HG03354 (cell line): ENCODE results near the gene LIX1L.

ENCODE experiments used
- ATAC-seq: cut with Tn5 transposase; IDR thresholded peaks from one replicate; pipeline ENCODE4 v1.9.1; 2021; ENCODE audit warnings: mild to moderate bottlenecking; ENCODE audit not compliant: unreplicated experiment, poor library complexity, severe bottlenecking

Gene LIX1L

DNA sequence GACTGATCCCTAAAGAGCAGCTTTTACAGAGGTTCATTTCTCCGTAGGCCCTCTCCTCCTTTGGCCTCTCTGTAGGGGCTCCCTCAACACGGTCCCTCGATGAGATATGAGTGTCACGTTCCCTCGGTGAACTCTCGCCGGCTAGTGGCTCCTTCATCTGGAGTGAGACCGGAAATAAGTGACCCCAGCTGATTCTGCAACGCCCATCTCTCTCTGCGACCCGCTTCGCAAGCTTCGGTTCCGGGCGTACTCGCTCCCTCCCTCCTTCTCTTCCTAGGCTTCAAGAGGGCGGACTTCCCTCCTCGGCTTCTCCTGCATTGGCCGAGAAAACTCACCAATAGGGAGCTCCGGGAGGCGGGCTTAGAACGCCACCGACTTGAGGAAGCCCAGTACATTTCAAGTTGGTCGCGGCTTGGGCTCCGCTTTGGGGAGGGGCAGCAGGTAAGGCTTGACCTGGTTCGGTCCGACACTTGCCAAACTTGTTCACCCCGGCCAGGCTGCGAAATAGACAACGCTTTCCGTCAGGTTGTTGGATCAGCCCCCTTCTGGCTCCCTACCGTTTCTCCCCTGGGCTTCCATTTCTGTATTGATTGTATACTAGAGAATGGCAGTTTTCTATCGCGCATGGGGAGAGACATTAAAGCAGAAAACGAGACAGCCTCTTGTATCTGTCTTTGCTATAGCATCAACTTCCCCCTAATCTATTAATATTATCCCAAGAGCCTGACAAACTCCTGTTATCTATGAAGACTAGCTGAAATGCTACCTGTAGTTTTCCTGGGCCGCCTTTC lies 6.7 kb upstream of the LIX1L start, which contains the start of the genes ANKRD34A and POLR3GL:
ANKRD34A (minus strand) TSS at position 248 of the 791 bp plus-strand sequence. CDS start 2,816 bp downstream, outside the sequence.
POLR3GL (plus strand) TSS at position 363 of the 791 bp plus-strand sequence. CDS start 10,176 bp downstream, outside the sequence.
- ATAC-seq: peak; percentile 93

DNA sequence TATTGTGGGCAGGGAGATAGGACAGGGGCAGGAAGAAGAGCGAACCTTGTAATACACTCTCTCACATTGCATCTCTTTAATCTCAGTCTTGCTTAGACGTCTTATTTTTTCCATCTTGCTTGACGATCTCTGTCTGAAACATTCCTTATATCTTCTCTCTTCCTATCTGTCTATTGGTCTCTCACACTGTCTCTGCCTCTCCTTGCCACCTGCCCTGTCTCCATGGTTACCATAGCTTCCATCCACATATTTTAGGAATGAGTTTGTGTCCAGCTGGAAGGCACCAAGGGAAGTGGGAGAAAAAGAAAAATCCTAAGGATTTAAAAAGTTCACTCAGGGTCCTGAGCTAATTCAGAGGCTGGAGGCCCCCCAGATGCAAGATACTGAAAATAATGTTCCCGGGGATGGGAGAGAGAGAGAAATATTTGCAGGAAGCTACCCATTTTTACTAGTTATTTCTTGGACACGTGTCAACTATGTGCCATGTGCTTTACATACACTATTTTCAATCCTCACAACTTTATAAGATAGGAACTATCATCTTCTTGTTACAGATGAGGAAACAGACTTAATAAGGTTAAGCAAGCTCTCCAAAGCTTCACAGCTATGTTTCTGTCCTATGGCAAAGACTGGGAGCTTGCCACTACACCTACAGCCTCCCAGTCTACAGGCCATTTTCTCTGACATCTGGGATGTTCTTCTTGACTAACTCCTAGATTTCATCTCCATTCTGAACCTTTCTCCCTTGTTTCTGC lies 5.6 kb upstream of the LIX1L start:
- ATAC-seq: no peak

DNA sequence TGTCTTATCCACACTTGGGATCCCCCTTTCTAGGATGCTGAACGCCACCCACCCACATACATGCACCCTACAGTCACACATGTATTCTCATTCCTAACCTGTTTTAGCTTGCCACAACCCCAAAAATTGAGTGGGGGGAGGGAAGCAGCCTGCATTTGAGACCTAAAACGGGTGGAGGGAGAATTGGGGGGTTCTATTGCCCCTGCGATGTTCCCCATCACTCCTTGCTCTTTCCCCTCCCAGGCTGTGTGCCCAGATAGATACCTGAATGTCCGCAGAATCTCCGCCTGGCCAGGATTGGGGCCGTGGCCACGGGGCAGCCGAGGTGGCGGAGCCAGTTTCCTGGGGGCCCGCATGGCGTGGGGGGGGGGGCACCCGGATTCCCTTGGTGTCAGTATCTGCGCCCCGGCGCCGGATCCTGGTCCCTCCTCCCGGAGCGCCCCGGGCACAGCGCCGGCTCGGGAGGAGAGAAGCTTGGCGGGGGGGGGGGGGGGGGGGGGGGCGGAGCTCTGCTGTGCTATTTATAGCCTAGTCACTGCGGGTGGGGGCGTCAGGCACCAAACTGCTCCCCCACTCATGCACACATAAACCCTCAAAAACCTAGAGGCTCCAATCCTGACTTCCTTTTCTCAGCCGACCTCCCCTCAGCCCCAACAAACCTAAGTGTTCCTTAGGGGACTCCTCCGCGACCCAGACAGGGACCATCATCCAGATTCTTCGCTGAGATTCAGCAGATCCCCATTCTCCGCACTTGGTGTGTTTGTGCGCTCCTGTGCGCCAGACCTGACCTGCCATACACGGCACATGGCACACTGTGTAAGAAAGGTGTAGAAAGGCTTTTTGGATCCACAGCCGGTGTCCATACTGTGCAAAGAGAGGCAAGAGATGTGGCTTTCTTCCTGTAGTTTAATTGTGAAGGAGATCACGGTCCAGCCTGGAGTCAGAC lies 4.6 kb upstream of the LIX1L start:
- no peak for ATAC-seq

DNA sequence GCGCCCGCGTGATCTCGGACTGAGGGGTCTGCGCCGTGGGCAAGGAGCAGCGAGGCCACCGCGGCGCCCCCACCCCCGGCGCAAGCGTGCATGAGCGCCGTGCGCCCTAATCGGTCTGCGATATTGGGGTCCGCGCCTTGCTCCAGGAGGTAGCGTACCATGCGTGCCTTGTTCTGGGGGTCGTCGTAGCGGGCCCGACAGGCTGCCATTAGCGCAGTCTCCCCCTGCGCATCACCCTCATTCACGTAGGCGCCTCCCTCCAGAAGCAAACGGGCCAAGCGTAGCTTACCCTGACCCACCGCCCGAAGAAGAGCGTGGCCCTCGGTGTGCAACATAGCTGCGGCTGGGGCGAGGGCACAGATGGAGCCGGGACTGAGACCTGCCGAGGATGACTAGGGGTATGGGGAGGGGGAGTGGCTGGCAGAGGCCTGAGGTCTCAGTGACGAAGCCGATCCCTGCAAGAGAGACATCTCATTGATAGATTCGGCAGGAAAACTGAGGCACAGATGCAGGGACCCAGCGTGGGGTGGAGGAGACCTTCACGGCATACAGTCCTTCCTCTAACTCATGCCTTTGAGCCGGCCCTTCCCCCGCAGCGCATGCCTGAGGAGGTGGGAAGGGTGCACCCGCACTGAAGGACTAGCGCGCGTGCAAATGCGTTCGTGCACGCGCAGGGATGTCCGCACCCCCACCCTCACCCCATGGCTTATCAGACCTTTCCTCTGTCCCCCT lies 3.8 kb upstream of the LIX1L start:
- no peak for ATAC-seq

DNA sequence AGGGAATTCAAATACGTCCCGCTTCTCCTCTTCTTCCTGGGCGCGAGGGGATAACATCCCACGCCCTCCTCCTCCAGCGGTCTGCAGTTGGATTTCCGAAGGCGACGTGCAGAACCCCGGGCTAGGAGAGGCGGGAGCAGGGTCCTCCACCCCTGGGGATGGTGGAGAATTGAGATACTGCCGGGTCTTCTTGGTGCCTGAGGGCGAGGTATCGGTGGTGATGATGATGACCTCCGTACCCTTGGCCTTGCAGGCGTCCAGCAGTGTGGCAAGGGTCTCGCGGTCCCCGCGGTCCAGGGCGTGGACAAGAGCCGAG lies 3.2 kb upstream of the LIX1L start:
- no peak for ATAC-seq

DNA sequence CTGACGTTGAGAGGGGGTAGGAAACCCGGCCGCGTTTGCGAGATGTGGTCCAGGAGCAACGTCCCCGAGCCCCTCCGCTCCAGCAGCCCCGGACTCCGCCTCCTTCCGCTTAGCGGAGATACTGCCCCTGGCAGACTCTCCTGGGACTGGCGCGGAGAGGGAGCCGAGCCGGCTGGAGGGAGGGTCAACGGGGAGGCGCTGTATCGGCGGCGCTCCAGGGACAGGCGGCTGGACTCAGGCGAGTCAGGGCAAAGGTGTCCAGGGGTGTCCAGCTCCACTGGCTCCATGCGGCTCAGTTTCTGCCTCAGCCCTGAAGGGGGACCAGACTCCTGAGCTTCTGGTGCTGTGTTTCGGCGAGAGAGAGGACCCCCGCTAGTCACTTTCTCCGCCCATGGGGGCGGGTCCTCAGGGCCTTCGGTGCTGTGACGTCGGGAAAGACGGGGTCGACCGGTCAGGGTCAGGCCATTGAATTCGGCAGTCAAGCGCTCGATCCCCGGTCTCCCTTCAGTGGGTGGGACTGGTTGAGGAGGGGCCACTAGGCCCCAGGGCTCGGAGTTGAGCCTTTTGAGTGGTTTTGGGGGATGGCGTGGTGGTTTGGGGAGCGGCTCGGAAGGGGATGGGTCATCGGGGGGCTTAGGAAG lies 2.8 kb upstream of the LIX1L start:
- no peak for ATAC-seq

DNA sequence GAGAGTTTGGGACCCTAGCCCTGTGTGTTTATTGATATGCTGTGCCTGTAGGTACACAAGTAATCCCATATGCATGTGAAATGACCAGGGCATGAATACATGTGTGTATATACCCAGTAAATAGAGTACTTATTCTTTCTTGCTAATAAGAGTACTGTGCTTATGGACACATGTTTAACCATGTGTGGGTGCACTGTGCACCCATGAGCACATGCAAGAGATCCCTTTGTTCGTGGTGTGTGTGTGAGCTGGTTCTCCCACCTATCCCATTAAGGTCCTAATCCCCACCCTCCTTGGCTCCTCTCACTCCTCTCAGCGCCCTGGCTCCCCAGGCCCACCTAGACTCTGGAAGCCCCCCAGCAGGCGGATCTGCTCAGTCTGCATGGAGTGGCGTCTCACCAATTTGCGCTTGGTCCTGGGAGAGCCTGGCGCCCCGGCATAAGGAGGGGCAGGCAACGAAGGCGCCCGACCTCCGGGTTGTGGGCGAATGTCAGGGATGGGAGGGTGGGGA lies 2.2 kb upstream of the LIX1L start:
- ATAC-seq: no peak

DNA sequence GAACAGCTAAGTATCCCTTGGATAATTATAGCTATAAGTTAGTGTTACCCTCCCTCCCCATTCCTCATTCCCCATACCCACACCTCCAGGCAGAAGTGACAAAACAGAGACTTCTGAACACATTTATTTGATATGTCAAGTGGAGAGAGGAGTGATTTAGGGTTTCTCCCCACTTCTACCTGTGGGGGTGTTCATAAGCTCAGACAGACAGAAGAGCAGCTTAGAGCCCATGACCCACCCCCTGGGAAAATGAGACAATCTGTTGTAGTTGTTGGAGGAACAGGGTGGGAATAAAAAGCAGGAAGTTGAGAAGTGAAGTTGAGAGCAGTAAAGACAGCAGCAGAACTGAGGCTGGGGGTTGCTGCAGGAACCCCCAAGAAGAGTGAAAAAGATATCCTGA lies 1.5 kb upstream of the LIX1L start:
- ATAC-seq: no peak

DNA sequence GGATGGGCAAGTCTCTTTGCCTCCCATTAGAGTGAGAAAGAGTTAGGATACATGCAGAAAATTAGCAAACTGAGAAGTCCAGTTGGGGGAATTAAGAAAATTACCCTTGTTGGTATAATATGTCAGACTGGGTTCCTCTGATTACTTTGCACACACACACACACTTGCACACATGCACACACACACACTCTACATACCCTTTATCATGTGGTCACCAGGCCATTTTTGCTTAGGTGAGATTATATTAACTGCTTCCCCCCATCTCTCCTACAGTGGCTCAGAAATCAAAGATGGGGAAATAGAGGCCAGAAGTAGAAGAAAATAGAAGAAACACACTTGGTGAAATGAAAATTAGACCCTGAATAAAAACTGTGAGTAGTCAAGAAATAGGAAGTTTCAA lies 917 bp upstream of the LIX1L start:
- ATAC-seq: no peak

DNA sequence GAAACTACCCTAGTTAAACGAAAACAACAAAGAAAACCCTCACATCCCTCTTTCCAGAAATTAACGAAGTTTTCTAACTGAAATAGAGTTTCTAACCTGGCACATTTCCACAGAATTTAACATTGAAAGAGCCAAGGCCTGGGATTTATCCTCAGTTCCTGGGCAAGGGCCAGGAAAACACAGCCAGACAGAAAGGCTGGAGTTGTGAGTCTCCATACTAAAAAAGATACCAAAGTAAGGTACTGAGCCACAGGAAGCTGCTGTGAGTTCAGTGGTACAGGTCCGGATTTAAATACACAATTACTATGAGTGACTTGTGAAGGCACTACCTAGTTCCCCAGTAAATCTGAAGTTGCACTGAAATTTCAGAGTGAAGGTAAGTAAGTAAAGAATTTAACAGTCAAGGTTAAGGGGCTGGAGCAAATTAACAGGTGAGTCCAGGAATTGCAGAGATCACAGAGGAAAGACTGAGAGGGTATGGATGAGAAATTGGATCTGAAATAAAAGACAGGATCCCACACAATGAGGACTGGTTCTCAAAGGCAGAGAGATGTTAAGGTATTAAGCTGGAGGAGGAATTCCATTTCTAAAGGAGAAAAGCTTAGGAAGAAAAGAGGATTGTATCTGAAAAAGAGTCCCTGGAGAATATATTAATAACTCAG lies 905 bp downstream of the LIX1L start:
- no peak for ATAC-seq

DNA sequence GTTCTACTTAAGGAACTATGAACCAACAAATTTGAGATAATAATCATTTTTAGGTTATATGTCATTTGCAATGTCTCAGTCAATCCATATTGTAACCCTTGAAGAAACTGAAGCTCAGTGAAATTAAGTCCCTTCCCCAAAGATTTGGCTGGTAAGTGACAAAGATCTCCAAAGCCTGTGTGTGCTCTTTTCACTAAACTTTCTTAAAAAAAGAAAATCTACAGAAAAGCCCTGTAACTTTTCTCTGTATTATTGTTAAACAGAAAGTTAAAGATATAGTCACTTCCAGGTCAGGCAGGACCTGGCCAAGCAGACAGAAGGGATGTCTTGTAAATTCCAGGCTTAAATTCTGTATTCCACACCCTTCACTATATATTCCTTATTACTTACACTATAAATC lies 1.5 kb downstream of the LIX1L start:
- no peak for ATAC-seq

DNA sequence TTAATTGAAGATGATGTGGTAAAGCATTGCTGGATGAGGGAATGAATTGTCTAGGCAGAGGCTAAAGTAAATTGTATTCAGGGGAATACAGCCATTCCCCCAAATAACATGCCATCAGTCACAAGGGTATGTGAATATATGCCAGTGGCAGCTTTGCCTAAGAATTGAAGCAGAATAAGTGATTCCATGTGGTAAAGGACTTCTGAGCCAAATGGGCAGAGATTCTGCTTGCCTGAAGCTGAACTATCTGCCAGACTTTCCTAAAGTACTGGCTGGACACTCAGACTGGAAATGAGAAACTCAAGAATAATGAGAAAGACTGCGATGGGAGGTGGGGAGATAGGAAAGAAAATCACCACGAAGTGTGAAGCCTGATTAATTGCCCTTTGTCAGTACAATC lies 2.4 kb downstream of the LIX1L start:
- ATAC-seq: no peak

DNA sequence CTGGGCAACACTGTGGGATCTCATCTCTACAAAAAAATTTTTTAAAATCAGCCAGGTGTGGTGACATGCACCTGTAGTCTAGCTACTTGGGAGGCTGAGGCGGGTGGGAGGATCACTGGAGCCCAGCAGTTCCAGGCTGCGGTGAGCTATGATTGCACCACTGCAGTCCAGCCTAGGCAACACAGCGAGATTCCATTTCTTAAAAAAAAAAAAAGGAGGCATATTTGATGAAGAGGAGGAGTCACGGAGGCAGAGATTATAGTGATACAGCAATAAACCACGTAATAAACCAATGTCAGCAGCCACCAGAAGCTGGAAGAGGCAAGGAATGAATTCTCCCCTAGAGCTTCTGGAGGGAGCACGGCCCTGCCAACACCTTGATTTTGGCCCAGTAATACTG lies 4.0 kb downstream of the LIX1L start:
- ATAC-seq: no peak

DNA sequence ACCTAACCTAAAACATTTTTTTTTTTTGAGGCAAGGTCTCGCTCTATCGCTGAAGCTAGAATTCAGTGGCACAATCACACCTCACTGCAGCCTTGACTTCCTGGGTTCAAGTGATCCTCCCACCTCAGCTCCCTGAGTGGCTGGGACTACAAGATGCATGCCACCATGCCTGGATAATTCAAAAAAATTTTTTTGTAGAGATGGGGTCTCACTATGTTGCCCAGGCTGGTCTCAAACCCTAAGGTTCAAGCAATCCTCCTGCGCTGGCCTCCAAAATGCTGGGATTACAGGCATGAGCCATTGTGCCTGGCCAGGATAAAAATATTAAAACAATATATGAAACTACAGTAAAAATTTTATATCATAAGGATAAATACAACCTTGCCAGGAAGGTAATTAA lies 4.9 kb downstream of the LIX1L start:
- no peak for ATAC-seq

DNA sequence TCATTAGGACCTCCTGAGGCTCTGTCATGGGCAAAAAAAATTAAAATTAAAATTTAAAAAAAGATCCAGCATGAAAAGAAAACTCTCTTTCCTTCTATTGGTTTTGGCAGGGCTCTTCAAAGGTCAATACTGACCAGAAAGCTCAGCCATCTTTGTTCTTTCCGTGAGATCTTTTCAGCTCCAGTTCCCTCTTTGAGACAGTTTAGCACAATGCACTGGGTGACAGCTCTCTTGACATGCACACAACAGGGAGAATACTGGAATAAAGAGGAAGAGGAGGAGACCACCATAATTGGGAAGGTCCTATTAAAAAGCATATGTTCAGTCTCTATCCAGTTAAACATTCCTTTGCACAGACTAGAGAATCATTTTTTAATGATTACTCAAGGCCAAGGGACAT lies 6.3 kb downstream of the LIX1L start:
- ATAC-seq: no peak

DNA sequence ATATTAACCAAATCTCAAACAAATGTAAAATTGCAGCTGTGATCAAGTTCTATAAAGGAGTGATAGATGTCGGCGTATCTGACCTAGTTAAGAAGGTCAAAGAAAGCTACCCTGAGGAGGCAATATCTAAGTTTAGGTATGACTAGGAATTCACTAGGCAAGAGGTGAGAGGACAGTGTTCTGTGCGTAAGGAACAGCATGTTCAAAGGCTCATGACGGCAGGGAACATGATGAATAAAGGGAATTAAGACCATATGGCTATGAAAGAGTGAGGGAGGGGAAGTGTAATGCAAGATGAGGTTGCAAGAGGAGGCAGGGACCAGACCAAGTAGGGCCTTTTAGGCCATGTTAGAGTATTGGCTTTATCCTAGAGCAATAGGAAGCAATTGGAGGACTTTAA lies 8.6 kb downstream of the LIX1L start:
- no peak for ATAC-seq

DNA sequence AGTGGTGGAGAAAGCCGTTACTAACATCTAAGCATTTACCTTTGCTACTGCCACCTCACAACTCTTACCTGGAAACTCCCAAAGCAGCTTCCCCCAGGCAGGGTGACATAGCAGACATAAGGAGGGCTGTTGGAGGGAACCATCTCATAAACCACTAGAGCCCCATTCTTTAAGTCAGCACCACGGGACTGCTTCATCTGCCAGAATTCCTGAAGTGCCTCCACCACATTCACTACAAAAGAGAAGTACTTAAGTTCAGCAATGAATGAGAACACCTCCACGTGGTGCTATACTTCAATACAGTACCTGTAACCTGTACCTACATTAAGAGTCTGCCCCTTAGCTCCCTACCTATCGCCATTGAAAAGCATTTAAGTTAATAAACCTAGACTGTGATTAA lies 10.3 kb downstream of the LIX1L start:
- ATAC-seq: no peak

DNA sequence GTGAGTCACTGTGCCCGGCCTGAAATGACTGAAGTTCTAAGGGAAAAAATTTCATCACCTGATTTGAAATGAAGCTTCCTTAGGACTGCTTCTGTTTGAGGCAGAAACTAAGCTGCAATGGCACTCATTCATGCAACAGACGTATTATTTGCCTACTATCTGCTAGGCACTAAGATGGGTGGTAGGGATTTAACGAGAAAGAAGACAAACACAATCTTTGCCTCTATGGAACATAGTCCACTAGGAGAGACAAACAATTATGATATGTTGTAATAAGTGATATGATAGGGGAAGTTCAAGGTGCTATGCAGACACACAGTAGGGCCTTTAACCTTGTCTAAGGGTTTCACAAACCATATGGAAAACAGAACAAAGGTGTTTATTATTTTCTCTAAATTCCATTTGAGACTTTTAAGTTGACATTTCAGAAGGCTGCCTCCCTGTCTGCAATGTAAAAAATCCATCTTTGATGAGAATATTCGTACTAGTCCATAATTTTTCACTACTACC lies 11.3 kb downstream of the LIX1L start:
- ATAC-seq: no peak
